Germinal center (tissue), 1 donor: ENCODE data around the gene ANKK1.

Experiments
- DNase-seq: peaks from one replicate; pipeline ENCODE4 v3.0.0; 2012; ENCODE audit warnings: mixed read lengths, low spot score

The ANKK1 gene, protein sequence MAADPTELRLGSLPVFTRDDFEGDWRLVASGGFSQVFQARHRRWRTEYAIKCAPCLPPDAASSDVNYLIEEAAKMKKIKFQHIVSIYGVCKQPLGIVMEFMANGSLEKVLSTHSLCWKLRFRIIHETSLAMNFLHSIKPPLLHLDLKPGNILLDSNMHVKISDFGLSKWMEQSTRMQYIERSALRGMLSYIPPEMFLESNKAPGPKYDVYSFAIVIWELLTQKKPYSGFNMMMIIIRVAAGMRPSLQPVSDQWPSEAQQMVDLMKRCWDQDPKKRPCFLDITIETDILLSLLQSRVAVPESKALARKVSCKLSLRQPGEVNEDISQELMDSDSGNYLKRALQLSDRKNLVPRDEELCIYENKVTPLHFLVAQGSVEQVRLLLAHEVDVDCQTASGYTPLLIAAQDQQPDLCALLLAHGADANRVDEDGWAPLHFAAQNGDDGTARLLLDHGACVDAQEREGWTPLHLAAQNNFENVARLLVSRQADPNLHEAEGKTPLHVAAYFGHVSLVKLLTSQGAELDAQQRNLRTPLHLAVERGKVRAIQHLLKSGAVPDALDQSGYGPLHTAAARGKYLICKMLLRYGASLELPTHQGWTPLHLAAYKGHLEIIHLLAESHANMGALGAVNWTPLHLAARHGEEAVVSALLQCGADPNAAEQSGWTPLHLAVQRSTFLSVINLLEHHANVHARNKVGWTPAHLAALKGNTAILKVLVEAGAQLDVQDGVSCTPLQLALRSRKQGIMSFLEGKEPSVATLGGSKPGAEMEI

DNA sequence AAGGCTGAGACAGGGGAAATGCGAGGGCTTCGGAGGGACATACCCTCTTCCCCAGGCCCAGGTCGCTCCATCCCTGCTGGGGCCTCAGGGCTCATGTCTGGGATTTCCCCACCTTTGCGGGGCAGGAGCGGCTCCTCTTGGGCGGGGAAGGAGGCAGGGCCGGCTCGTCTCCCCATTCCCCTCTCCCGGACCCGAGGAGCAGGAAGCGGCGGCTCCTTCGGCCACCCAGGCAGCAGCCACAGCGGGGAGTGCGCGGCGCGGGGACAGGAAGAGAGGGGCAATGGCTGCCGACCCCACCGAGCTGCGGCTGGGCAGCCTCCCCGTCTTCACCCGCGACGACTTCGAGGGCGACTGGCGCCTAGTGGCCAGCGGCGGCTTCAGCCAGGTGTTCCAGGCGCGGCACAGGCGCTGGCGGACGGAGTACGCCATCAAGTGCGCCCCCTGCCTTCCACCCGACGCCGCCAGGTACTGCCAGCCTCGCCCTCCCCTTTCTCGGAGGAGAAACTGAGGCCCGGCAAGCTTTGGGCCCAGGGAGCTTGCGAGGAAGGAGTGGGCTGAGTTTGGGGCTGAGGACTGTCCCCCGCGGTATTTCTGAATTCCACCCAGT is at the start of gene ANKK1:
ANKK1 (plus strand) TSS at position 175 of the 607 bp plus-strand sequence; CDS start at position 281, 106 bp downstream.
- DNase-seq = no peak

DNA sequence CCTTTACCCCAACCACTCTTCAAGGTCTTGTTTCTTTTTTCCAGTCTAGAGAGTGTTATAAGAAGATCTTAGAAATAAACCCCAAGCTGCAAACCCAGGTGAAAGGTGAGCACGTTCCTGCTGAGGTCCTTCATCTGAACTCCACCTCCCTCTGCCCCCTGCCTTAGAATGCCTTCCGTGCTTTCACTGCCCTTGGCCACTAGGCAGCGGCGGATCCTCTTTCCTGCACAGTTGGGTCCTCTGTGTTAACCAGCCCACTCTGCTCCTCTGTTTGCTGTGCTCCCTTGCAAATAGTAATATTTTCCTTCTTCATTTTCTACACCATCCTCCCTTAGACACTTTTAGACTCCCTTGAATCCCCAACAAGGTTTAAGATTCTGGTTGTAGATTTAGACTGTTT is 48.8 kb upstream of the ANKK1 start:
- no peak for DNase-seq

GRCh38 chr11:113339929-113340589 is 47.5 kb upstream of the ANKK1 start:
- no peak for DNase-seq

GRCh38 chr11:113341388-113342165 is 46.0 kb upstream of the ANKK1 start:
- no peak for DNase-seq

GRCh38 chr11:113345978-113346377 is 41.6 kb upstream of the ANKK1 start:
- no peak for DNase-seq

- no peak for DNase-seq
These were observed 38.1 kb upstream of the ANKK1 start for GRCh38 chr11:113349528-113349927.

DNA sequence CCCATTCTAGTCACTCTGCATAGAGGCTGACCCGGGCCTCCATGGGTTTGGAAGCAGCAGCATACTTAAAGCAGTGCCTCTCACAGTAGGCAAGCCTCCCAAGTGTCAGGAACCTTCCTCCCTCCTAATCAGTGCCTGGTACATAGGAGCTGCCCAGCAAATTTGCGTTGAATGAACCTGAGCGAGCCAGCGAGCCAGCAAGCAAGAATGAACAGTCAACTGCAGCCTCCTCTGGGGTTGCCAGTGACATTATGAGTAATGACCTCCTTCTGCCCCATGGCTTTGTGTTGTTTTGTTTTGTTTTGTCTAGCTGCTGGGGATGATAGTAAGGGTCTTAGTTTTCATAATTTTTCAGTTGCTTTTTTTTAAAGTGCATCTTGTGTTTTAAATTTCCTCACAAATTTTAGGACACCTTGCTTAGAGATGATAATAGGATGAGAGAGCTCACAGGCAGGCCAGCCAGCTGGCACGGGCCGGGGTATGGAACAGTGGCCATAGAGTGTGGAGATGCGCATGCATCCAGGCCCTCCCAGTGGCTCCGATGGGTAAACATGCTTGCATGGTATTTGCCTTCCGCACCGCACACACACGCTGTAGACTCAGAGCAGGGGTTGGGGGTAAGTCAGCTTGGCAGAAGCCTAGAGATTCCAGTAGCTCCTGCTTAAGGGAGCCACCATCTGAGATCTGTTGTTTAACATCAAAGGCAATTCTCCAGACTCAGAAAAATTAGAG is 37.1 kb upstream of the ANKK1 start:
- DNase-seq = no peak

DNA sequence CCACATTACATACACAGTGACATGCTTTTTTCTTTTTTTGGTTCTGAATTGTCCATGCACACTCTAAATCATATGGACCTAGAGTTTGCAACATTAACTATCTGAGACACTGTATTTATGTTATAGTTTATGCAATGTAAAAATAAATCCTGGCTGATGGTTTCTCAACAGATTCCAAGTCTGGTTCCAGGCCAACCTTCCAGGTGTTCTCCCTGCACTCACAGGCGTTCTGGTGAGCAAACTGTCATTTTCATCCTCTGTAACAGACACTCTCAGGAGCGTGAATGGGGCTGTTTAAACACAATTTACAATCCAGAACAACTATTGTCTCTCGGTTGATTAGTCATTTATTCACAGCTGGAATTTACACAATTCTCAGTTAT is 36.5 kb upstream of the ANKK1 start:
- DNase-seq = no peak

GRCh38 chr11:113351480-113351879 is 36.1 kb upstream of the ANKK1 start:
- no peak for DNase-seq

DNA sequence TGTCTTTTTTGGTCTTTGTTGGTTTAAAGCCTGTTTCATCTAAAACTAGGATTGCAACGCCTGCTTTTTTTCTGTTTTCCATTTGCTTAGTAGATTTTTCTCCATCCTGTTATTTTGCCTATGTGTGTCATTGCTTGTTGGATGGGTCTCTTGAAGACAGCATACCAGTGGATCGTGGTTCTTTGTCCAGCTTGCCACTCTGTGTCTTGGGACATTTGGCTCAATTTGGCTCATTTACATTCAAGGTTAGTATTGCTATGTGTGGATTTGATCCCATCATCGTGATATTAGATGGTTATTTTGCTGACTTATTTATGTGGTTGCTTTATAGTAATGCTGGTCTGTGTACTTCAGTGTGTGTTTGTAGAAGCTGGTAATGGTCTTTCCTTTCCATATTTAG is 31.4 kb upstream of the ANKK1 start:
- no peak for DNase-seq

GRCh38 chr11:113363406-113363805 is 24.2 kb upstream of the ANKK1 start:
- DNase-seq = no peak

DNA sequence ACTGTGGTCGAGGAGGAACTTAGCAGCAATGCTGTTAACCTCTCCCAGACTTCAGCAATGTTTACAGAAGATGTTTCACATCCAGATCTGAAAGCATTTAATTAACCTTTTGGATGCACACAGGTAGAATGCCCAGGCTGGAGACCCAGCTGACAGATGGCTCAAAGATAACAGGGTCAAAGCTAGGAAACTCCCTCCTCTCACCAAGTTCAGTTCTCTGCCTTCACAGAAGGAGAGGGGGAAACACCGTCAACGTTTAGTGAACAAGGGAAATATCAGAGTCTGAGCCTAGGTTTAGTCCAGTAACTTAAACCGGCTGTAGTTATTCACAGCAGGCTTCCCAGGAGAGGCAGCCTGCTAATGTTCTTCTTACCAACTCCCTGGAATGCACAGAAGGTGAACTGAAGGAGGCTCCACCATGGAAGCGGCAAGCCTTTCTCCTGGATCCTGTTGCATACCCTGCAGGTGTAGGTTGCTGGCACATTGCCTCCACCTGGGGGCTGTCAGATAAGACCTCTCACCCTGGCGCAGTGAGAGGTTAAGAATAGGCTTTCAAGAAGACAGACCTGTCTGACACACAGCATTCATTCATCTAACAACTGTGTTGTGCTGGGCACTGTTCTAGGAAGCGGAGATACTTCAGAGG is 23.5 kb upstream of the ANKK1 start:
- DNase-seq = no peak

GRCh38 chr11:113365895-113366294 is 21.7 kb upstream of the ANKK1 start:
- DNase-seq = no peak

DNA sequence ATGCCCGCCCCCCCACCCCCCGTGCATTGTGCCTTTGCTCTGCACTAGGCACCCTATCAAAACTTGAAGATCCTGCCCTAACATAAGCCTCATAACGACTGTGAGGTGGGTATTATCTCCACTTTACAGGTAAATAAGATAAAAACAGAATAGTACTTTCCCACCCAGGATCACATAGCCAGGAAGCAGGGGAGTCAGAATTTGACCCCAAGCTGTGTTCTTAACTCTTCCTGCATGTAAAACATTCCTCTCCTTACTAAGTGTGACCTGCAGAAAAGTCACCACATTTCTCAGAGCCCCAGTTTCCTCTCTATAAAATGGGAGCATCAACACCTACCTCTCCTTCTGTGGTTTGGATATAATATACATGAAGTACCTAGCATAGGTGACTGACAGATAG is 18.2 kb upstream of the ANKK1 start:
- no peak for DNase-seq

DNA sequence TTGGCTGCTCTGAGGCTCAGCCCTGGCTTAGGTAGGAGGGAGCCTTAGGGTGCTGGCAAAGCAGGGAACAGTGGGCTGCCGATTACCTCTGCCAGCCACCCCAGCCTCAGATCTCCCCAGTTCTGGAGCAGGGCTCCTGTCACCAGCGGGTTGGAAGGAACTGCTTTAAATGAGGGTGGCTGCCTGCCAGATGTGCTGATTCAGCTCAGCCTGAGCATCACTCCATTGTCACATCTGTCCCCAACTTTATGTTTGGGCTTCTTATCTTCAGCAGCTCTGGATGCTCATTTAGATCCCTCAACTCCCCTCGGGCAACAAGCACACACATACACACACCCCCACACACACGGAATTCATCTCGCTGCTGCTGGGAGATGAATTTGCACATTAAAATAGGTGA is 16.9 kb upstream of the ANKK1 start:
- no peak for DNase-seq

GRCh38 chr11:113372309-113372708 is 15.3 kb upstream of the ANKK1 start:
- DNase-seq = no peak

GRCh38 chr11:113373306-113373705 is 14.3 kb upstream of the ANKK1 start:
- DNase-seq = no peak

DNA sequence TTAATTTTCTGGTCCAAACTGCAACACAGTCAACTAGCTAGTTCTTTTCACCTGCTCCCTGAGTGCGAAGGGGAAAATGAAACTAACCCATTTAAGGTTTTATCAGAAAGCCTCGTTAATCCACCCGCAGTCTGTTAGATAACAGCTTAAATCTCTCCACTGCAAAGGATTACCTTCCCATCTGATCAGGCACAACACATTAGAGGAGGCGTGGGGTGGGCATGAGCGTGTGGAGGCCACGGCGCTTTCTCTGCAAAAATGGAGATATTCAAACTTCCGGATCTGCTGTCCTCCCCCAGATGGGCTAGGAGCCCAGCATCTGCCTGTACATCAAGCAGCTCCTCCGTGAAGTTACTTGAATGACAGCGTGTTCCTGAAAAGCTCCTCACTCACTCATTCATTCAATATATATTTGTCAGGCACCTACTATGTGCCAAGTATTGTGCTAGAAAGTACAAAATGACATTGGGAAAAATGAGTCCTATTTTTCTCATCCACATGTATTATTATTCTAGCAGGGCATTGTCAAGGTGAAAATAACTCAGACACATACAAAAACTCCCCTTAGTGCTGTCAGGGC is 13.5 kb upstream of the ANKK1 start:
- no peak for DNase-seq

DNA sequence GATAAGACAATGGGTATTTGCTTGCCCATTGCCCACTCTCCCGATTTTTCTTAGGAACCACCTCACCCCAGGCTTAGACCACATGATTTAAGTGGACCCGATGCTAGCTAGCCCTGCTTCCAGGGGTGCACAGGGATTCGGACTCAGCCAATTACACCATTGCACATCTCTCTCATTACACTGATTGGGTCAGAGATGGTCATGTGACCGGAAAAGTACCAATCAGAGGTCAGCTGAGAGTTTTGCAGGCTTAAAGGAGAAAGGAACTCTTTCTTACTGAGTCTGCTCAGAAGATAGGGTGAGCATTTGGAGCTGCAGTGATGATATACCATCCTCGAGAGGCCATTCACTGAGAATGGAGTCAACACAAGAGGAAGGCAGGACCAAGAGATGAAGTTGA is 12.2 kb upstream of the ANKK1 start:
- no peak for DNase-seq

DNA sequence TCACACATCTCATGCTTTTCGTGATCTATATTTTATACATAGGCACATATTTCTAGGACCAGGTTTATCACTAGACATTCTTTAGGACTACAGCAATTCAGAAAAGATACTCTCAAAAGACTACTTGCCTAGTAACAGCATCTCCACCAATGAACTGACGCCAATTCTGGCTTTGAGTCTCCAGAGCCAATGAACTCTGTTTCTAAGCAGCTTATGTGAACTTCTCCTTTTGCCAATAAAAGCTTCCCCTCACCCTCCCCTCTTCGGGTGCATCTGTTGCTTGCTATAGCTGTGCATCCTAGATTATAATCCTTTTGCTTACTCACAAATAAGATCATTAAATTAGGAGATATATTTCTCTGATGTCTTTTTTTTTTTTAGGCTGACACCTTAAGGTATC is 11.4 kb upstream of the ANKK1 start:
- DNase-seq = peak; percentile 60
